GM21447 (cell line): ENCODE measurements around the gene MBLAC2.

Experiments used
- ATAC-seq: cut with Tn5 transposase; IDR thresholded peaks from one replicate; pipeline ENCODE4 v1.9.1; 2021; ENCODE audit not compliant: unreplicated experiment

MBLAC2 gene

GRCh38 chr5:90474235-90475107 is at the start of gene MBLAC2, which contains the start of gene POLR3G:
MBLAC2 (minus strand) TSS chr5:90474771; CDS start chr5:90474292, 479 bp downstream.
POLR3G (plus strand) TSS chr5:90474864; CDS start chr5:90485568, 10,704 bp downstream.
- ATAC-seq: peak; percentile 81

- ATAC-seq: no peak
Measured at GRCh38 chr5:90519081-90519480, 44.5 kb upstream of the MBLAC2 start.

GRCh38 chr5:90518661-90519060 is 44.1 kb upstream of the MBLAC2 start:
- no peak for ATAC-seq

GRCh38 chr5:90514520-90514919 is 39.9 kb upstream of the MBLAC2 start:
- ATAC-seq: no peak

GRCh38 chr5:90510438-90510837 is 35.9 kb upstream of the MBLAC2 start:
- ATAC-seq: no peak

GRCh38 chr5:90506221-90506620 is 31.6 kb upstream of the MBLAC2 start:
- ATAC-seq: no peak

GRCh38 chr5:90504743-90505142 is 30.2 kb upstream of the MBLAC2 start:
- no peak for ATAC-seq

- ATAC-seq: no peak
Measured at GRCh38 chr5:90503596-90503995, 29.0 kb upstream of the MBLAC2 start.

- no peak for ATAC-seq
Measured at GRCh38 chr5:90495146-90495545, 20.6 kb upstream of the MBLAC2 start.

GRCh38 chr5:90494043-90494442 is 19.5 kb upstream of the MBLAC2 start:
- no peak for ATAC-seq

- no peak for ATAC-seq
Measured at GRCh38 chr5:90488791-90489190, 14.2 kb upstream of the MBLAC2 start.

GRCh38 chr5:90484540-90484939 is 10.0 kb upstream of the MBLAC2 start:
- no peak for ATAC-seq

GRCh38 chr5:90483206-90483605 is 8.6 kb upstream of the MBLAC2 start:
- no peak for ATAC-seq

GRCh38 chr5:90480699-90481098 is 6.1 kb upstream of the MBLAC2 start:
- ATAC-seq: no peak

GRCh38 chr5:90479611-90480385 is 5.2 kb upstream of the MBLAC2 start:
- ATAC-seq: no peak

GRCh38 chr5:90477621-90478215 is 3.1 kb upstream of the MBLAC2 start:
- no peak for ATAC-seq

GRCh38 chr5:90477073-90477472 is 2.5 kb upstream of the MBLAC2 start:
- no peak for ATAC-seq

- ATAC-seq: no peak
Measured at GRCh38 chr5:90476391-90476790, 1.8 kb upstream of the MBLAC2 start.

- no peak for ATAC-seq
Measured at GRCh38 chr5:90475436-90475980, 937 bp upstream of the MBLAC2 start.

- ATAC-seq: peak; percentile 14
Measured at GRCh38 chr5:90473396-90474234, 956 bp downstream of the MBLAC2 start.
